ENCODE results near the gene NFXL1.
A peak's percentile ranks its signal among the peaks of the same experiment; 100 is the strongest.

- TF ChIP-seq POLR2AphosphoS5 (IDR thresholded peaks at IDR 0.05) (no peak), CTCF (IDR thresholded peaks at IDR 0.05) (peak; percentile 20 to 34 (median 25)), EP300 (IDR thresholded peaks at IDR 0.05) (no peak)
These were observed 75.1 kb downstream of the NFXL1 start for GRCh38 chr4:47839259-47839658.
